SK-N-SH (cell line): ENCODE data around the gene KRT73. TPM values are rescaled to one million over a fixed set of nuclear protein-coding genes. Genes with fewer than 3 reads are reported as not detected.

Experiments used
- CTCF ChIA-PET: fragments of 300-600, 350-600 bp; formaldehyde crosslinking; extraction: SDS; loops from one replicate; lab custom pipeline; 2021; lab: Yijun Ruan, JAX
- POLR2A ChIA-PET: fragments of 350-600 bp; sonication (Branson Sonifier 250); formaldehyde crosslinking; extraction: SDS; loops from one replicate; lab custom pipeline; 2020; ENCODE audit warnings: antibody characterized with exemption, inconsistent platforms; lab: Yijun Ruan, JAX
- DNase-seq: peaks from one replicate; pipeline ENCODE4 v3.0.0; 2012
- H2AFZ ChIP-seq: fragments of 200-600 bp; sonication (generic); 2 replicates; pipeline ENCODE4 v1.8.1; 2016; ENCODE audit warnings: antibody characterized with exemption, mild to moderate bottlenecking, low read depth
- H3F3A ChIP-seq: fragments of 200-600 bp; sonication (generic); replicated peaks from 2 replicates; pipeline ENCODE3; 2016; ENCODE audit warnings: antibody characterized with exemption, mild to moderate bottlenecking; ENCODE audit not compliant: insufficient read depth
- H3K27ac ChIP-seq, 2 experiments: fragments of 200-500 bp in 1 of 2; fragments of 200-600 bp in 1 of 2; sonication (Bioruptor generic) in 1 of 2; sonication (generic), shearing (Covaris generic) in 1 of 2; 2 replicates each; pipeline versions ENCODE4 v1.5.1 to v1.6.1; 2014 to 2016; ENCODE audit warnings: low read depth in 2 of 2, inconsistent platforms in 1 of 2, low read length in 1 of 2, mild to moderate bottlenecking in 1 of 2, mixed read lengths in 1 of 2
- H3K27me3 ChIP-seq: fragments of 200-600 bp; sonication (generic), shearing (Covaris generic); 2 replicates; pipeline ENCODE4 v1.6.1; 2016; ENCODE audit warnings: mixed run types; ENCODE audit not compliant: insufficient read depth
- H3K36me3 ChIP-seq, 2 experiments: fragments of 200-500 bp in 1 of 2; fragments of 200-600 bp in 1 of 2; sonication (Bioruptor generic) in 1 of 2; sonication (generic) in 1 of 2; replicated peaks in 1 of 2; 2 replicates each; pipeline versions ENCODE3 to v1.5.1; 2014 to 2016; ENCODE audit warnings: low read length in 1 of 2, mild to moderate bottlenecking in 1 of 2; ENCODE audit not compliant: insufficient read depth in 2 of 2, control insufficient read depth in 1 of 2
- H3K4me1 ChIP-seq, 2 experiments: fragments of 200-500 bp in 1 of 2; fragments of 200-600 bp in 1 of 2; sonication (Bioruptor generic) in 1 of 2; sonication (generic), shearing (Covaris generic) in 1 of 2; 2 replicates each; pipeline versions ENCODE4 v1.5.1 to v1.6.1; 2014 to 2016; ENCODE audit warnings: low read depth in 1 of 2, low read length in 1 of 2, mixed run types in 1 of 2; ENCODE audit not compliant: insufficient read depth in 2 of 2, control insufficient read depth in 1 of 2
- H3K4me2 ChIP-seq: fragments of 200-600 bp; sonication (generic), shearing (Covaris generic); 2 replicates; pipeline ENCODE4 v1.6.1; 2017; ENCODE audit warnings: mixed run types
- H3K4me3 ChIP-seq, 2 experiments: fragments of 200-500 bp in 1 of 2; fragments of 200-600 bp in 1 of 2; sonication (Bioruptor generic) in 1 of 2; sonication (generic), shearing (Covaris generic) in 1 of 2; 2 replicates each; pipeline versions ENCODE4 v1.5.1 to v1.8.1; 2014 to 2016; ENCODE audit warnings: low read depth in 2 of 2, inconsistent platforms in 1 of 2, low read length in 1 of 2, mild to moderate bottlenecking in 1 of 2, mixed read lengths in 1 of 2, moderate library complexity in 1 of 2
- H3K79me2 ChIP-seq: fragments of 200-600 bp; sonication (generic); 2 replicates; pipeline ENCODE4 v1.8.1; 2017; ENCODE audit warnings: mild to moderate bottlenecking; ENCODE audit not compliant: insufficient read depth
- H3K9ac ChIP-seq: fragments of 200-600 bp; sonication (generic); 2 replicates; pipeline ENCODE4 v1.6.1; 2017; ENCODE audit warnings: mixed run types
- H3K9me2 ChIP-seq: fragments of 200-600 bp; sonication (generic); 2 replicates; pipeline ENCODE4 v1.6.1; 2017; ENCODE audit warnings: mixed run types
- H3K9me3 ChIP-seq: fragments of 200-600 bp; sonication (generic); 2 replicates; pipeline ENCODE4 v1.6.1; 2017; ENCODE audit warnings: mixed run types, mild to moderate bottlenecking, moderate library complexity
- H4K20me1 ChIP-seq: fragments of 200-600 bp; sonication (generic); 2 replicates; pipeline ENCODE4 v1.6.1; 2017; ENCODE audit warnings: mild to moderate bottlenecking, mixed run types; ENCODE audit not compliant: insufficient read depth
- ELF1 ChIP-seq: IDR thresholded peaks from 2 replicates; pipeline ENCODE4 v1.4.0; 2012
- FOXJ3 ChIP-seq: sonication (generic); formaldehyde crosslinking; IDR thresholded peaks from 2 replicates; pipeline ENCODE4 v1.5.1; 2020; ENCODE audit warnings: mild to moderate bottlenecking, missing genetic modification reagents
- MEF2A ChIP-seq: IDR thresholded peaks from 2 replicates; pipeline ENCODE4 v1.4.0; 2012; ENCODE audit warnings: low read depth, borderline replicate concordance
- MXI1 ChIP-seq: IDR thresholded peaks from 2 replicates; pipeline ENCODE4 v1.6.1; 2012; ENCODE audit warnings: mild to moderate bottlenecking, low read depth, low read length, improper control_type of control experiment
- NFIC ChIP-seq: IDR thresholded peaks from 2 replicates; pipeline ENCODE4 v1.4.0; 2012; ENCODE audit warnings: borderline replicate concordance
- NRF1 ChIP-seq: IDR thresholded peaks from 2 replicates; pipeline ENCODE4 v1.6.1; 2012; ENCODE audit warnings: low read depth, mild to moderate bottlenecking, low read length
- RCOR1 ChIP-seq: fragments of 150-350 bp; IDR thresholded peaks from 2 replicates; pipeline ENCODE4 v1.6.1; 2017; ENCODE audit warnings: antibody characterized with exemption, low read length
- RFX5 ChIP-seq: IDR thresholded peaks from 2 replicates; pipeline ENCODE4 v1.6.1; 2012; ENCODE audit warnings: mild to moderate bottlenecking, improper control_type of control experiment, low read length
- SMC3 ChIP-seq: IDR thresholded peaks from 2 replicates; pipeline ENCODE4 v1.6.1; 2012; ENCODE audit warnings: low read depth, low read length, improper control_type of control experiment
- TAF1 ChIP-seq: IDR thresholded peaks from 2 replicates; pipeline ENCODE4 v1.6.1; 2012; ENCODE audit warnings: low read depth, mild to moderate bottlenecking, low read length, moderate library complexity, borderline replicate concordance
- TCF12 ChIP-seq: IDR thresholded peaks from 2 replicates; pipeline ENCODE4 v1.4.0; 2012
- USF1 ChIP-seq: IDR thresholded peaks from 2 replicates; pipeline ENCODE4 v1.4.0; 2012; ENCODE audit warnings: low read depth, borderline replicate concordance
- YY1 ChIP-seq: IDR thresholded peaks from 2 replicates; pipeline ENCODE4 v1.4.0; 2012; ENCODE audit warnings: low read depth, mild to moderate bottlenecking
- WGBS: methylation state at CpG from one replicate; pipeline ENCODE4 v1.1.6; 2017; ENCODE audit warnings: low lambda C conversion rate; 5-methylcytosine and 5-hydroxymethylcytosine counted together
- polyA plus RNA-seq, 3 experiments: library from polyadenylated mRNA; depleted of rRNA; stranded (reverse); fragments of >200 nt; gene quantifications; 2 replicates each; pipeline ENCODE4 v1.2.3, GENCODE V29; 2012
- TF ChIP-seq, protein P1 (sequence below): IDR thresholded peaks from 2 replicates; pipeline ENCODE4 v1.4.0; 2012; ENCODE audit warnings: low read depth, borderline replicate concordance
- TF ChIP-seq, protein P2 (sequence below): fragments of 150-350 bp; IDR thresholded peaks from 2 replicates; pipeline ENCODE4 v1.6.1; 2016; ENCODE audit warnings: mild to moderate bottlenecking, low read depth, low read length
- TF ChIP-seq, protein P3 (sequence below): IDR thresholded peaks from 2 replicates; pipeline ENCODE4 v1.4.0; 2012; ENCODE audit warnings: low read depth
- TF ChIP-seq, protein P4 (sequence below): fragments of 200-600 bp; sonication (generic); IDR thresholded peaks from 2 replicates; pipeline ENCODE4 v1.6.1; 2017; ENCODE audit warnings: antibody characterized with exemption, mild to moderate bottlenecking, moderate library complexity

Gene KRT73
- polyA plus RNA-seq, 1 of the 3 experiments (the other 2 are of a cell fraction) = not detected

GRCh38 chr12:52655720-52656124, 37.4 kb upstream of the KRT73 start:
- no peak overlapping the region for H3K9ac ChIP-seq
- H3K9me3 ChIP-seq = no peaks in the 10 kb centered on the region
- peaks cover 37% of the 10 kb centered on the region for H3K27me3 ChIP-seq
- no peaks in the 10 kb centered on the region for H4K20me1 ChIP-seq
- H3K9me2 ChIP-seq = no peaks in the 10 kb centered on the region
- H3K36me3 ChIP-seq = no peaks in the 10 kb centered on the region
- H3K27ac ChIP-seq = no peak overlapping the region
- H3K4me2 ChIP-seq = no peak overlapping the region
- CTCF ChIA-PET = interaction anchor here (2.0 to 2.1 kb wide), 2 partner anchors 224 to 229 kb away, joined by 6 to 9 read pairs; no protein-coding TSS in a partner anchor
- POLR2A ChIA-PET = no interaction called here
- H3F3A ChIP-seq = no peaks in the 10 kb centered on the region
- WGBS = 24% methylated on average over 8 of the region's 8 CpGs
- H3K4me3 ChIP-seq = no peak overlapping the region
- DNase-seq = no peak
- H3K4me1 ChIP-seq = no peaks in the 10 kb centered on the region
- H3K79me2 ChIP-seq = no peaks in the 10 kb centered on the region
- TF ChIP-seq SMC3 = no peak
- TF ChIP-seq USF1 = no peak
- TF ChIP-seq, protein P1, sequence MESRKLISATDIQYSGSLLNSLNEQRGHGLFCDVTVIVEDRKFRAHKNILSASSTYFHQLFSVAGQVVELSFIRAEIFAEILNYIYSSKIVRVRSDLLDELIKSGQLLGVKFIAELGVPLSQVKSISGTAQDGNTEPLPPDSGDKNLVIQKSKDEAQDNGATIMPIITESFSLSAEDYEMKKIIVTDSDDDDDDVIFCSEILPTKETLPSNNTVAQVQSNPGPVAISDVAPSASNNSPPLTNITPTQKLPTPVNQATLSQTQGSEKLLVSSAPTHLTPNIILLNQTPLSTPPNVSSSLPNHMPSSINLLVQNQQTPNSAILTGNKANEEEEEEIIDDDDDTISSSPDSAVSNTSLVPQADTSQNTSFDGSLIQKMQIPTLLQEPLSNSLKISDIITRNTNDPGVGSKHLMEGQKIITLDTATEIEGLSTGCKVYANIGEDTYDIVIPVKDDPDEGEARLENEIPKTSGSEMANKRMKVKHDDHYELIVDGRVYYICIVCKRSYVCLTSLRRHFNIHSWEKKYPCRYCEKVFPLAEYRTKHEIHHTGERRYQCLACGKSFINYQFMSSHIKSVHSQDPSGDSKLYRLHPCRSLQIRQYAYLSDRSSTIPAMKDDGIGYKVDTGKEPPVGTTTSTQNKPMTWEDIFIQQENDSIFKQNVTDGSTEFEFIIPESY = no peak
- TF ChIP-seq, protein P2, sequence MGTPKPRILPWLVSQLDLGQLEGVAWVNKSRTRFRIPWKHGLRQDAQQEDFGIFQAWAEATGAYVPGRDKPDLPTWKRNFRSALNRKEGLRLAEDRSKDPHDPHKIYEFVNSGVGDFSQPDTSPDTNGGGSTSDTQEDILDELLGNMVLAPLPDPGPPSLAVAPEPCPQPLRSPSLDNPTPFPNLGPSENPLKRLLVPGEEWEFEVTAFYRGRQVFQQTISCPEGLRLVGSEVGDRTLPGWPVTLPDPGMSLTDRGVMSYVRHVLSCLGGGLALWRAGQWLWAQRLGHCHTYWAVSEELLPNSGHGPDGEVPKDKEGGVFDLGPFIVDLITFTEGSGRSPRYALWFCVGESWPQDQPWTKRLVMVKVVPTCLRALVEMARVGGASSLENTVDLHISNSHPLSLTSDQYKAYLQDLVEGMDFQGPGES = no peak
- TF ChIP-seq RCOR1 = no peak
- TF ChIP-seq, protein P3, sequence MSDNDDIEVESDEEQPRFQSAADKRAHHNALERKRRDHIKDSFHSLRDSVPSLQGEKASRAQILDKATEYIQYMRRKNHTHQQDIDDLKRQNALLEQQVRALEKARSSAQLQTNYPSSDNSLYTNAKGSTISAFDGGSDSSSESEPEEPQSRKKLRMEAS = no peak
- TF ChIP-seq MEF2A = no peak
- no peak for TF ChIP-seq NFIC
- TF ChIP-seq YY1 = no peak
- H2AFZ ChIP-seq = no peak overlapping the region

DNA sequence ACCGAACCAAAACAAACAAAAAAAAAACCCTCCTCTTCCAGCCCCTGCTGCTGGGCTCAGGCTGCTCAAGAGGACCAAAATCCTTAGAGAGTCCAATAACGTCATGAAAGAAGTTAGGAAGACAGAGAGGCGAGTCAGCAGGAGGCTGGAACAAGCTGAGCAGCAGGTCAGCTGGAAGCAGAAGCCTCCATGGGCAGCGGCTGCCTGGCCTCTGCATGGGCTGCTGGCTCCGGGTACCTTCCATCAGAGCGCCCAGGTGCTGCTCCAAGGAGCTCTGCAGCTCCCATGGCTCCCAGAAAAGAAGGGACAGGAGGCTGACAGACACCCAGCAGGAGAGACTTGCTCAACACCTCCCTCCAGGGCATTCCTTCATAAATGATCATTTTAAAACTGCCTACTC, 36.9 kb upstream of the KRT73 start:
- 15% methylated on average over 4 of the region's 6 CpGs for WGBS
- no peaks in the 10 kb centered on the region for H4K20me1 ChIP-seq
- H3K9me2 ChIP-seq = no peaks in the 10 kb centered on the region
- H3K27ac ChIP-seq = no peak overlapping the region
- H3K9ac ChIP-seq = no peak overlapping the region
- H3K4me2 ChIP-seq = no peak overlapping the region
- H3K36me3 ChIP-seq = no peaks in the 10 kb centered on the region
- no peaks in the 10 kb centered on the region for H3K9me3 ChIP-seq
- CTCF ChIA-PET = interaction anchor here (2.0 kb wide), 1 partner anchor 225 kb away, joined by 9 read pairs; no protein-coding TSS in a partner anchor
- no peak for DNase-seq
- H3K79me2 ChIP-seq = no peaks in the 10 kb centered on the region
- no peak overlapping the region for H2AFZ ChIP-seq
- H3K4me3 ChIP-seq = no peak overlapping the region
- TF ChIP-seq RFX5 (no peak), ELF1 (no peak), TAF1 (no peak), TCF12 (no peak), RCOR1 (no peak), FOXJ3 (CRISPR knock-in tag) (no peak), YY1 (no peak), USF1 (no peak), NRF1 (no peak), MXI1 (no peak)
- TF ChIP-seq, protein P2 = no peak
- TF ChIP-seq, protein P4, sequence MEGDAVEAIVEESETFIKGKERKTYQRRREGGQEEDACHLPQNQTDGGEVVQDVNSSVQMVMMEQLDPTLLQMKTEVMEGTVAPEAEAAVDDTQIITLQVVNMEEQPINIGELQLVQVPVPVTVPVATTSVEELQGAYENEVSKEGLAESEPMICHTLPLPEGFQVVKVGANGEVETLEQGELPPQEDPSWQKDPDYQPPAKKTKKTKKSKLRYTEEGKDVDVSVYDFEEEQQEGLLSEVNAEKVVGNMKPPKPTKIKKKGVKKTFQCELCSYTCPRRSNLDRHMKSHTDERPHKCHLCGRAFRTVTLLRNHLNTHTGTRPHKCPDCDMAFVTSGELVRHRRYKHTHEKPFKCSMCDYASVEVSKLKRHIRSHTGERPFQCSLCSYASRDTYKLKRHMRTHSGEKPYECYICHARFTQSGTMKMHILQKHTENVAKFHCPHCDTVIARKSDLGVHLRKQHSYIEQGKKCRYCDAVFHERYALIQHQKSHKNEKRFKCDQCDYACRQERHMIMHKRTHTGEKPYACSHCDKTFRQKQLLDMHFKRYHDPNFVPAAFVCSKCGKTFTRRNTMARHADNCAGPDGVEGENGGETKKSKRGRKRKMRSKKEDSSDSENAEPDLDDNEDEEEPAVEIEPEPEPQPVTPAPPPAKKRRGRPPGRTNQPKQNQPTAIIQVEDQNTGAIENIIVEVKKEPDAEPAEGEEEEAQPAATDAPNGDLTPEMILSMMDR = no peak
- TF ChIP-seq, protein P3 = no peak
- TF ChIP-seq, all 33 proteins: peak for 0
- Histone ChIP-seq H3K27me3 (peaks cover 37% of the 10 kb centered on the region), H3F3A (no peaks in the 10 kb centered on the region), H3K4me1 (no peaks in the 10 kb centered on the region)
- POLR2A ChIA-PET = no interaction called here
